OCI-LY1 (cell line): Measurements from ENCODE around the gene LRP1.

ENCODE experiments used
- H2AFZ ChIP-seq: fragments of 200-600 bp; sonication (generic), shearing (Covaris generic); 2 replicates; pipeline ENCODE4 v1.6.0; 2014; ENCODE audit warnings: antibody characterized with exemption, mild to moderate bottlenecking, low read length
- H3F3A ChIP-seq: fragments of 200-600 bp; sonication (generic), shearing (Covaris generic); 2 replicates; pipeline ENCODE4 v1.6.0; 2014; ENCODE audit warnings: mild to moderate bottlenecking, antibody characterized with exemption, low read length, moderate library complexity; ENCODE audit not compliant: insufficient read depth
- H3K27ac ChIP-seq: fragments of 200-600 bp; sonication (generic); 2 replicates; pipeline ENCODE4 v1.5.1; 2014; ENCODE audit warnings: low read length, mixed run types, mild to moderate bottlenecking, low read depth; ENCODE audit not compliant: poor library complexity, severe bottlenecking
- H3K27me3 ChIP-seq: fragments of 200-600 bp; sonication (generic); 2 replicates; pipeline ENCODE4 v1.6.0; 2014; ENCODE audit warnings: antibody characterized with exemption, mild to moderate bottlenecking, low read length, moderate library complexity; ENCODE audit not compliant: insufficient read depth
- H3K36me3 ChIP-seq: fragments of 200-600 bp; sonication (generic); 2 replicates; pipeline ENCODE4 v1.6.1; 2014; ENCODE audit warnings: mild to moderate bottlenecking, antibody characterized with exemption, low read length, moderate library complexity, mixed read lengths; ENCODE audit not compliant: insufficient read depth
- H3K4me1 ChIP-seq: fragments of 200-600 bp; sonication (generic); 2 replicates; pipeline ENCODE4 v1.5.1; 2014; ENCODE audit warnings: mild to moderate bottlenecking, low read length, moderate library complexity; ENCODE audit not compliant: insufficient read depth, severe bottlenecking
- H3K4me2 ChIP-seq: fragments of 200-600 bp; sonication (generic), shearing (Covaris generic); 2 replicates; pipeline ENCODE4 v1.6.1; 2014; ENCODE audit warnings: low read length
- H3K4me3 ChIP-seq: fragments of 200-600 bp; sonication (generic); 2 replicates; pipeline ENCODE4 v1.5.1; 2014; ENCODE audit warnings: low read length, low read depth, mild to moderate bottlenecking, mixed read lengths; ENCODE audit not compliant: poor library complexity, severe bottlenecking
- H3K79me2 ChIP-seq: fragments of 200-600 bp; shearing (Covaris generic); 2 replicates; pipeline ENCODE4 v1.6.1; 2016; ENCODE audit warnings: mixed run types, low read length, mixed read lengths; ENCODE audit not compliant: insufficient read depth
- H3K9ac ChIP-seq: fragments of 200-600 bp; sonication (generic), shearing (Covaris generic); 2 replicates; pipeline ENCODE4 v1.6.1; 2014; ENCODE audit warnings: mild to moderate bottlenecking, low read length, mixed read lengths
- H3K9me2 ChIP-seq: fragments of 200-600 bp; sonication (generic), shearing (Covaris generic); 2 replicates; pipeline ENCODE4 v1.6.1; 2014; ENCODE audit warnings: low read depth, mild to moderate bottlenecking, low read length, mixed read lengths
- H3K9me3 ChIP-seq: fragments of 200-600 bp; shearing (Covaris generic); 2 replicates; pipeline ENCODE4 v1.6.1; 2014; ENCODE audit warnings: low read length, mixed read lengths
- H4K20me1 ChIP-seq: fragments of 200-600 bp; sonication (generic), shearing (Covaris generic); 2 replicates; pipeline ENCODE4 v1.6.0; 2016; ENCODE audit warnings: mild to moderate bottlenecking, low read length; ENCODE audit not compliant: insufficient read depth
- EZH2 ChIP-seq: fragments of 200-600 bp; sonication (generic), shearing (Covaris generic); IDR thresholded peaks from 2 replicates; pipeline ENCODE4 v1.8.0; 2017; ENCODE audit warnings: borderline replicate concordance, mixed run types, mild to moderate bottlenecking, antibody characterized with exemption, low read length, moderate library complexity, mixed read lengths
- TF ChIP-seq, protein P1 (sequence below): fragments of 200-600 bp; sonication (generic), shearing (Covaris generic); IDR thresholded peaks from 2 replicates; pipeline ENCODE4 v1.5.1; 2017; ENCODE audit warnings: mild to moderate bottlenecking, antibody characterized with exemption, low read length, moderate library complexity, mixed read lengths

Gene LRP1

DNA sequence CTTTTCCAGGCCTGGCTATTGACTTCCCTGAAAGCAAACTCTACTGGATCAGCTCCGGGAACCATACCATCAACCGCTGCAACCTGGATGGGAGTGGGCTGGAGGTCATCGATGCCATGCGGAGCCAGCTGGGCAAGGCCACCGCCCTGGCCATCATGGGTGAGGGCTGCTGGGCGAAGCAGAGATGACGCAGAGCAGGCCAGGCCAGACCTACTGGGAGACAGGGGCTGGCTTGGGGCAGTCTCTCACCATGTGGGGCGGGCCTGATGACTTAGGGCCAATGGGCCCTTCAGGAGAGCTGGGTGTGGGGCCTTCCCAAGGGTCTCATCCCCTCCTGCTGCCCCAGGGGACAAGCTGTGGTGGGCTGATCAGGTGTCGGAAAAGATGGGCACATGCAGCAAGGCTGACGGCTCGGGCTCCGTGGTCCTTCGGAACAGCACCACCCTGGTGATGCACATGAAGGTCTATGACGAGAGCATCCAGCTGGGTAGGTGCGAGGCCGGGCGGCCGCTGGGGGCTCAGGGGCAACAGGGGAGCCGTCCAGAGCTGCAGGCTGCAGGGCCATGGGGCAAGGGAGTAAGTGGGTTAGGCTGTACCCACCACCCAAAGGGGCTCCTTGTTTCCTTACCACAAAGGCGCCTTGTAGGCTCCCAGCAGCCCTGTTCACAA is 52.2 kb downstream of the LRP1 start:
- peaks cover 13% of the 10 kb centered on the region for H3K4me1 ChIP-seq
- H3K9me3 ChIP-seq, result no peaks in the 10 kb centered on the region
- H4K20me1 ChIP-seq, result no peaks in the 10 kb centered on the region
- no peak overlapping the region for H3K27ac ChIP-seq
- no peaks in the 10 kb centered on the region for H3K9me2 ChIP-seq
- no peak overlapping the region for H2AFZ ChIP-seq
- H3K27me3 ChIP-seq, result peaks cover 6% of the 10 kb centered on the region
- H3K4me2 ChIP-seq, result no peak overlapping the region
- no peak overlapping the region for H3K9ac ChIP-seq
- TF ChIP-seq, protein P1, sequence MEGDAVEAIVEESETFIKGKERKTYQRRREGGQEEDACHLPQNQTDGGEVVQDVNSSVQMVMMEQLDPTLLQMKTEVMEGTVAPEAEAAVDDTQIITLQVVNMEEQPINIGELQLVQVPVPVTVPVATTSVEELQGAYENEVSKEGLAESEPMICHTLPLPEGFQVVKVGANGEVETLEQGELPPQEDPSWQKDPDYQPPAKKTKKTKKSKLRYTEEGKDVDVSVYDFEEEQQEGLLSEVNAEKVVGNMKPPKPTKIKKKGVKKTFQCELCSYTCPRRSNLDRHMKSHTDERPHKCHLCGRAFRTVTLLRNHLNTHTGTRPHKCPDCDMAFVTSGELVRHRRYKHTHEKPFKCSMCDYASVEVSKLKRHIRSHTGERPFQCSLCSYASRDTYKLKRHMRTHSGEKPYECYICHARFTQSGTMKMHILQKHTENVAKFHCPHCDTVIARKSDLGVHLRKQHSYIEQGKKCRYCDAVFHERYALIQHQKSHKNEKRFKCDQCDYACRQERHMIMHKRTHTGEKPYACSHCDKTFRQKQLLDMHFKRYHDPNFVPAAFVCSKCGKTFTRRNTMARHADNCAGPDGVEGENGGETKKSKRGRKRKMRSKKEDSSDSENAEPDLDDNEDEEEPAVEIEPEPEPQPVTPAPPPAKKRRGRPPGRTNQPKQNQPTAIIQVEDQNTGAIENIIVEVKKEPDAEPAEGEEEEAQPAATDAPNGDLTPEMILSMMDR, result no peak
- no peak for TF ChIP-seq EZH2
- no peak overlapping the region for H3K4me3 ChIP-seq
- no peaks in the 10 kb centered on the region for H3K36me3 ChIP-seq
- no peaks in the 10 kb centered on the region for H3F3A ChIP-seq
- no peaks in the 10 kb centered on the region for H3K79me2 ChIP-seq

DNA sequence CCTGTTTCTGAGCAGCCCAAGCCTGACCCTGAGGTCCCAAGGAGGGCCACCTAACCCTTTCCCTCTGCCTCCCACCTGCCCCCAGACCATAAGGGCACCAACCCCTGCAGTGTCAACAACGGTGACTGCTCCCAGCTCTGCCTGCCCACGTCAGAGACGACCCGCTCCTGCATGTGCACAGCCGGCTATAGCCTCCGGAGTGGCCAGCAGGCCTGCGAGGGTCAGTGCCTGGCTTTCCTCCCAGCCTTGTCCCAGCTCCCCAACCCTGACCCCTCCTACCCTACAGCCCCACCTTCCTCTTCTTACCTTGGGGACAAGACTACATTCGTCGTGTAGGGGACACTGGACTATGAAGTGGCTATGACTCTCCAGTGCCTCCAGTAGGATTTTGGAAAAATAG is 52.8 kb downstream of the LRP1 start:
- Histone ChIP-seq H3K4me3 (no peak overlapping the region), H3K79me2 (no peaks in the 10 kb centered on the region), H3K27ac (no peak overlapping the region), H3K9me2 (no peaks in the 10 kb centered on the region), H2AFZ (no peak overlapping the region), H3F3A (no peaks in the 10 kb centered on the region), H3K4me1 (peaks cover 13% of the 10 kb centered on the region), H3K27me3 (peaks cover 6% of the 10 kb centered on the region), H3K4me2 (no peak overlapping the region), H3K9ac (no peak overlapping the region), H3K9me3 (no peaks in the 10 kb centered on the region), H3K36me3 (no peaks in the 10 kb centered on the region), H4K20me1 (no peaks in the 10 kb centered on the region)
- no peak for TF ChIP-seq EZH2
- TF ChIP-seq, protein P1, result no peak

DNA sequence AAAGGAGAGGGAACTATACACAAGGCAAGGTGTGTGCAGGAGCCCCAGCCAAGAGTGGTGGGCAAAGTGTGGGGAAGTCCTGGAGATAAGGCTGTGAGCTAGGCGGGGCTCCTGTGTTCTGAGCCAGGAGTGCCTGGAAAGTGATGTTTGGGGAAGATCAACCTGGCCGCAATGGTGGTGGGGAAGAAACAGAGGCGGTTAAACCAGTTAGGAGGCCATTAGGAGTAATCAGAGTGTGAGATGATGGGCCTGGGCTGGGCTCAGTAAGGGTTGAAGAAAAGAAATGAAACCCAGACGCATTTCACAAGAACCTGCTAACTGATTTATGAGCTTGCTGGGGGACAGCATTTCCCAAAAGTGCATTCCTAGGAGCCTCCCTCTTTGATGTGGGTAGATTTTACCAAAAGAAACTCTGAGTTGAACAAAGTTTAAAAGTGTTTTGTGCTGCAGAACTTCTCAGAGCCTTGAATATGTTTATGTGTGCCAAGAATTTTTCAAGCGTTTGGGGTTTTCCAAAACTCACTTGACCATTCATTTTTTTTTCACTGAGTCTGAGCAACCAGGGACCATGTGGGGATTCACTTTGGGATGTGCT is 53.4 kb downstream of the LRP1 start:
- Histone ChIP-seq H3K4me2 (no peak overlapping the region), H3K9me3 (no peaks in the 10 kb centered on the region), H3K4me3 (no peak overlapping the region), H3K9me2 (no peaks in the 10 kb centered on the region), H3K27me3 (peaks cover 6% of the 10 kb centered on the region), H4K20me1 (no peaks in the 10 kb centered on the region), H3K79me2 (no peaks in the 10 kb centered on the region), H3K4me1 (peaks cover 13% of the 10 kb centered on the region), H3F3A (no peaks in the 10 kb centered on the region), H3K36me3 (no peaks in the 10 kb centered on the region), H2AFZ (no peak overlapping the region), H3K9ac (no peak overlapping the region), H3K27ac (no peak overlapping the region)
- TF ChIP-seq EZH2, result no peak
- TF ChIP-seq, protein P1, result no peak
